ENCODE results near the gene CDC73. TPM values are rescaled to one million over a fixed set of nuclear protein-coding genes. Genes with fewer than 3 reads are reported as not detected.

Gene CDC73
- total RNA-seq, 1 donor from 2014 or later = 50.5 TPM

GRCh38 chr1:193140254-193140653 is 18.4 kb downstream of the CDC73 start:
- H3K36me3 Mint-ChIP-seq (ENCODE audit: low read depth) = peaks cover 18% of the 10 kb centered on the region

GRCh38 chr1:193141804-193142203 is 20.0 kb downstream of the CDC73 start:
- peaks cover 7% of the 10 kb centered on the region for H3K4me1 Mint-ChIP-seq
- H3K27ac Mint-ChIP-seq (ENCODE audit: unreplicated experiment) = peak overlapping the region; percentile 20
- no peaks in the 10 kb centered on the region for H3K27me3 Mint-ChIP-seq (ENCODE audit: low read depth)
- H3K36me3 Mint-ChIP-seq (ENCODE audit: low read depth) = peaks cover 24% of the 10 kb centered on the region
- no peaks in the 10 kb centered on the region for H3K9me3 Mint-ChIP-seq
- no peak for TF ChIP-seq CTCF (conservative IDR thresholded peaks at IDR 0.05)
- DNase-seq (ENCODE audit: low read depth, low spot score) = no peak
- H3K4me3 Mint-ChIP-seq = no peak overlapping the region

More at GRCh38 chr1:193140254-193140653, 18.4 kb downstream of the CDC73 start:
- Mint-ChIP-seq H3K9me3 (no peaks in the 10 kb centered on the region), H3K27me3 (ENCODE audit: low read depth) (no peaks in the 10 kb centered on the region), H3K27ac (ENCODE audit: unreplicated experiment) (no peak overlapping the region), H3K4me3 (no peak overlapping the region), H3K4me1 (peaks cover 7% of the 10 kb centered on the region)
- DNase-seq (ENCODE audit: low read depth, low spot score) = no peak
- TF ChIP-seq CTCF (conservative IDR thresholded peaks at IDR 0.05) = no peak

DNA sequence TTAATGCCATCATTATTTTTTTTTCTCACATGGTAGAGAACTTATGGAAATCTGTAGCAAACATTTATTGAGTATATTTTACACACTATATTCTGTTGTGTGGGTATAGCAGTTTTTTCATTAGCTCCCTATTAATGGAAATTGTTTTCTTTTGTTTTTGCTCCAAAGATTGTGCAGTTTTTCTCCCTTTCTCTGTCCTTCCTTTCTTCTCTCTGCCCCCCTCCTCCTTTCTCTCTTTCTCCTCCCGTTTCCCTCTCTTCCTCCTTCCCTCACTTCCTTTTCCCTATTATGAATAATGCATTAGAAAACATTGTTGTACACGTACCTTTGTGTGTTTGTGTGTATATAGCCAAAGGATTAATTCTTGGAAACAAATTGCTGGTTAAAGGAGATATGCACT is 20.6 kb downstream of the CDC73 start:
- Mint-ChIP-seq H3K27ac (ENCODE audit: unreplicated experiment) (no peak overlapping the region), H3K4me1 (peaks cover 7% of the 10 kb centered on the region), H3K4me3 (no peak overlapping the region), H3K9me3 (no peaks in the 10 kb centered on the region), H3K27me3 (ENCODE audit: low read depth) (no peaks in the 10 kb centered on the region), H3K36me3 (ENCODE audit: low read depth) (peaks cover 25% of the 10 kb centered on the region)
- DNase-seq (ENCODE audit: low read depth, low spot score) = no peak
- TF ChIP-seq CTCF (conservative IDR thresholded peaks at IDR 0.05) = no peak

DNA sequence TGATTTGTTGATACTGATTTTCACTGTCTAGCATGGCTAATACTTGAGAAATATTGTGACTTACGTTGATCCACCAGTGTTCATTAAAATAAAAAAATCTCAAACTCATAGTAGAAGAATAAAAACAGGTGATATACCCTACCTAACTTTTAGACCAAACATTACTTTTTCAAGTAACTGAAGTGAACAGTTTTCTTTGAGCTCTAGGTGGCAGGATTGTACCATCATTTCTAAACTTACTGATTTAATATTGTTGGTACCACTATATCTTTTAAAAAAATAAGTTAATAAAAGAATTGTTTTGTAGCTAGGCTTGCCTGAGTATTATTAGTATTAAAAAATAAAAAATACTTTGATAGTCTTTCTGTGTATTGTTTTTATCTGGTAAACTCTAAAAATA is 21.5 kb downstream of the CDC73 start:
- H3K27me3 Mint-ChIP-seq (ENCODE audit: low read depth) = no peaks in the 10 kb centered on the region
- no peak overlapping the region for H3K4me3 Mint-ChIP-seq
- DNase-seq (ENCODE audit: low read depth, low spot score) = no peak
- H3K9me3 Mint-ChIP-seq = no peaks in the 10 kb centered on the region
- peaks cover 23% of the 10 kb centered on the region for H3K36me3 Mint-ChIP-seq (ENCODE audit: low read depth)
- TF ChIP-seq CTCF (conservative IDR thresholded peaks at IDR 0.05) = peak; percentile 65
- no peak overlapping the region for H3K27ac Mint-ChIP-seq (ENCODE audit: unreplicated experiment)
- H3K4me1 Mint-ChIP-seq = peaks cover 7% of the 10 kb centered on the region

DNA sequence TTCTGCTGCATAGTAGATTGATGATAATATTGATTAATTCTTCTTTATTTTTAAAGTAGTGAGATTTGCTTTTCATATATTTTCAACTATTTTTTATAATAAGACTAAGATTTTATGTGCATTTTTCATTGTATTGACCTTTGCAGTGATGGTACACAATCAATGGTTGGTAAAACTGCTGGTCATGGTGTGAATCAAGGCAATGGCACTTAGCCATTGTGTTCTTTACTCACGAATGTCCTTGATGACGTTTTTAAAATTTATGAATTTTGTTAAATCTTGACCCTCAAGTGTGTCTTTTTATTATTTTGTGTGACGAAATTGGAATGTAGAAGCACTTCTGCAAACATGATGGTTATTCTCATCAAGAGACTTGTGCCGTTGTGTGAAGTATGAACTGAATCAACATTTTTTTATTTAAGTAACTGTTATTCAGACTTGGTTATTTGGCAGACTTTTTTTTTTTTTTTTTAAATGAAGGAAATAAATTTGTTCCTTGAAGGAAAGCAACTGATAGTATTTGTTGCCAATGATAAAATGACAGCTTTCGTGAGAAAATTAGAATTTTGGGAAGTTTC is 22.6 kb downstream of the CDC73 start:
- Mint-ChIP-seq H3K4me3 (no peak overlapping the region), H3K4me1 (peaks cover 7% of the 10 kb centered on the region), H3K27ac (ENCODE audit: unreplicated experiment) (no peak overlapping the region), H3K36me3 (ENCODE audit: low read depth) (peaks cover 17% of the 10 kb centered on the region), H3K27me3 (ENCODE audit: low read depth) (no peaks in the 10 kb centered on the region), H3K9me3 (no peaks in the 10 kb centered on the region)
- TF ChIP-seq CTCF (conservative IDR thresholded peaks at IDR 0.05) = no peak
- no peak for DNase-seq (ENCODE audit: low read depth, low spot score)

Data from neural crest cell (in vitro differentiated cells).